ENCODE measurements around the gene TLR1. TPM values are rescaled to one million over a fixed set of nuclear protein-coding genes. Genes with fewer than 3 reads are reported as not detected.

The TLR1 gene
- total RNA-seq, 3 donors from 2014 or later (not counting 1 experiment from before 2014, with no cell fraction given): 25.6 to 51.5 (median 30.0) TPM

- Mint-ChIP-seq H3K36me3 (peaks cover 38% of the 10 kb centered on the region), H3K4me1 (no peaks in the 10 kb centered on the region), H3K27me3 (ENCODE audit: low read depth in 2 of 2) (no peaks in the 10 kb centered on the region), H3K4me3 (no peak overlapping the region), H3K27ac (no peak overlapping the region), H3K9me3 (peaks cover 9 to 16% of the 10 kb centered on the region in 2 donors)
- Histone ChIP-seq H3K4me1 (ENCODE audit: control insufficient read depth, insufficient read depth, low read length) (no peaks in the 10 kb centered on the region), H3K36me3 (ENCODE audit: control insufficient read depth, insufficient read depth, low read length) (no peaks in the 10 kb centered on the region), H3K27ac (ENCODE audit: low read length) (no peak overlapping the region), H3K4me3 (ENCODE audit: low read length) (no peak overlapping the region), H3K9me3 (ENCODE audit: control insufficient read depth, insufficient read depth, low read length) (peaks cover 15% of the 10 kb centered on the region), H3K27me3 (ENCODE audit: control insufficient read depth, insufficient read depth, low read length) (no peaks in the 10 kb centered on the region)
- intact Hi-C loops (cut with micrococcal nuclease): no loop called here
- ATAC-seq: no peak
- WGBS (ENCODE audit: insufficient coverage): 68% methylated on average over 2 of the region's 2 CpGs
- TF ChIP-seq CTCF (IDR thresholded peaks at IDR 0.05): no peak
- DNase-seq: no peak
Measured at GRCh38 chr4:38791010-38791409, 13.6 kb downstream of the TLR1 start.

- Histone ChIP-seq H3K27me3 (ENCODE audit: control insufficient read depth, insufficient read depth, low read length) (no peaks in the 10 kb centered on the region), H3K4me1 (ENCODE audit: control insufficient read depth, insufficient read depth, low read length) (no peaks in the 10 kb centered on the region), H3K9me3 (ENCODE audit: control insufficient read depth, insufficient read depth, low read length) (peaks cover 3% of the 10 kb centered on the region), H3K36me3 (ENCODE audit: control insufficient read depth, insufficient read depth, low read length) (no peaks in the 10 kb centered on the region), H3K27ac (ENCODE audit: low read length) (no peak overlapping the region), H3K4me3 (ENCODE audit: low read length) (no peak overlapping the region)
- intact Hi-C loops (cut with micrococcal nuclease): no loop called here
- 100% methylated on average over 1 of the region's 1 CpG for WGBS (ENCODE audit: insufficient coverage)
- Mint-ChIP-seq H3K9me3 (peaks cover 3 to 4% of the 10 kb centered on the region in 2 donors), H3K27ac (no peak overlapping the region), H3K27me3 (ENCODE audit: low read depth in 2 of 2) (no peaks in the 10 kb centered on the region), H3K4me1 (no peaks in the 10 kb centered on the region), H3K4me3 (no peak overlapping the region), H3K36me3 (peaks cover 21% of the 10 kb centered on the region)
- TF ChIP-seq CTCF (IDR thresholded peaks at IDR 0.05): no peak
- DNase-seq (no peak), ATAC-seq (no peak)
Measured at GRCh38 chr4:38788317-38788716, 16.3 kb downstream of the TLR1 start.

- no peak overlapping the region for H3K27ac ChIP-seq (ENCODE audit: low read length)
- intact Hi-C loops (cut with micrococcal nuclease): no loop called here
- TF ChIP-seq CTCF (IDR thresholded peaks at IDR 0.05): no peak
- WGBS (ENCODE audit: insufficient coverage): 90% methylated on average over 4 of the region's 4 CpGs
- H3K4me1 Mint-ChIP-seq: peaks cover 2 to 3% of the 10 kb centered on the region in 2 donors
- H3K4me1 ChIP-seq (ENCODE audit: control insufficient read depth, insufficient read depth, low read length): peaks cover 4% of the 10 kb centered on the region
- ATAC-seq: no peak
- no peaks in the 10 kb centered on the region for H3K27me3 ChIP-seq (ENCODE audit: control insufficient read depth, insufficient read depth, low read length)
- no peak overlapping the region for H3K4me3 Mint-ChIP-seq
- DNase-seq: no peak
- peaks cover 0 to 3% of the 10 kb centered on the region in 2 donors for H3K27me3 Mint-ChIP-seq (ENCODE audit: low read depth in 2 of 2)
- peaks cover 21% of the 10 kb centered on the region for H3K36me3 Mint-ChIP-seq
- no peaks in the 10 kb centered on the region for H3K36me3 ChIP-seq (ENCODE audit: control insufficient read depth, insufficient read depth, low read length)
- no peak overlapping the region for H3K27ac Mint-ChIP-seq
- no peak overlapping the region for H3K4me3 ChIP-seq (ENCODE audit: low read length)
- H3K9me3 ChIP-seq (ENCODE audit: control insufficient read depth, insufficient read depth, low read length): peaks cover 3% of the 10 kb centered on the region
- peaks cover 2 to 3% of the 10 kb centered on the region in 2 donors for H3K9me3 Mint-ChIP-seq
Measured at GRCh38 chr4:38787693-38788092, 16.9 kb downstream of the TLR1 start.

GRCh38 chr4:38785901-38786402 lies 18.6 kb downstream of the TLR1 start:
- no peak overlapping the region for H3K4me3 Mint-ChIP-seq
- Histone ChIP-seq H3K4me1 (ENCODE audit: control insufficient read depth, insufficient read depth, low read length) (peaks cover 5% of the 10 kb centered on the region), H3K9me3 (ENCODE audit: control insufficient read depth, insufficient read depth, low read length) (peaks cover 2% of the 10 kb centered on the region), H3K27ac (ENCODE audit: low read length) (no peak overlapping the region), H3K4me3 (ENCODE audit: low read length) (no peak overlapping the region), H3K27me3 (ENCODE audit: control insufficient read depth, insufficient read depth, low read length) (no peaks in the 10 kb centered on the region), H3K36me3 (ENCODE audit: control insufficient read depth, insufficient read depth, low read length) (no peaks in the 10 kb centered on the region)
- DNase-seq (no peak), ATAC-seq (peak in 1 of 3 donors; percentile 27)
- 71% methylated on average over 8 of the region's 8 CpGs for WGBS (ENCODE audit: insufficient coverage)
- peaks cover 2 to 3% of the 10 kb centered on the region in 2 donors for H3K9me3 Mint-ChIP-seq
- H3K27ac Mint-ChIP-seq: no peak overlapping the region
- peaks cover 5% of the 10 kb centered on the region in 2 donors for H3K4me1 Mint-ChIP-seq
- TF ChIP-seq CTCF (IDR thresholded peaks at IDR 0.05): no peak
- peaks cover 13% of the 10 kb centered on the region for H3K36me3 Mint-ChIP-seq
- H3K27me3 Mint-ChIP-seq (ENCODE audit: low read depth in 2 of 2): peaks cover 0 to 8% of the 10 kb centered on the region in 2 donors
- intact Hi-C loops (cut with micrococcal nuclease): no loop called here

Data from natural killer cell (primary cell).